GM21360 (cell line): Measurements from ENCODE around the gene INPPL1.

Experiments
- ATAC-seq: cut with Tn5 transposase; IDR thresholded peaks from one replicate; pipeline ENCODE4 v1.9.1; 2021; ENCODE audit warnings: mild to moderate bottlenecking, moderate library complexity; ENCODE audit not compliant: unreplicated experiment

INPPL1 gene

DNA sequence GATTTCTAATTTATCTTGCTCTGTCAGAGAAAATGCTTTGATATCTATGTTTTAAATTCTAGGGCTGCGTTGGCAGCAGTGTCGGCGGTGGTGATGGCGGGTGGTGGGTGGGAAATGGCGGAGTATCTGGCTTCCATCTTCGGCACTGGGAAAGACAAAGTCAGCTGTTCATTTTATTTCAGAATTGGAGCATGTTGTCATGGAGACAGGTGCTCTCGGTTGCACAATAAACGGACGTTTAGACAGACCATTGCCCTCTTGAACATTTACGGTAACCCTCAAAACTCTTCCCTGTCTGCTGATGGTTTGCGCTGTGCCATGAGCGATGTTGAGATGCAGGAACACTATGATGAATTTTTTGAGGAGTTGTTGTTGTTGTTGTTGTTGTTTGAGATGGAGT is 55.5 kb downstream of the INPPL1 start:
- no peak for ATAC-seq

DNA sequence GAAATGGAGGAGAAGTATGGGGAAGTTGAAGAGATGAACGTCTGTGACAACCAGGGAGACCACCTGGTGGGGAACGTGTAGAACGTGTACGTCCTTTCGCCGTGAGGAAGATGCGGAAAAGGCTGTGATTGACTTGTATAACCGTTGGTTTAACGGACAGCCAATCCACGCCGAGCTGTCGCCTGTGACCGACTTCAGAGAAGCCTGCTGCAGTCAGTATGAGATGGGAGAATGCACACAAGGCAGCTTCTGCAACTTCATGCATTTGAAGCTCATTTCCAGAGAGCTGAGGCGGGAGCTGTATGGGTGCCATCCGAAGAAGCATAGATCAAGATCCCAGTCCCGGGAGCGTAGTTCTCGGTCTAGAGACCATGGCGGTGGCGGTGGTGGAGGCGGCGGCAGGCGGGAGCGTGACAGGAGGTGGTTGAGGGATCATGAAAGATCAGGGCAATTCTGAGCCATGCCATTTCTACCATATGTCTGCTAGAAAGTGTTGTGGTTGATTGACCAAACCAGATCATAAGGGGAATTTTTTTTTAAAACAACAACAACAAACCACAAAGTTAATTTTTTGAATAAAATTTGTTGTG is 56.3 kb downstream of the INPPL1 start:
- ATAC-seq = no peak

- no peak for ATAC-seq
Observed at GRCh38 chr11:72283947-72284346, 59.4 kb downstream of the INPPL1 start.

GRCh38 chr11:72287293-72287692 is 62.7 kb downstream of the INPPL1 start:
- ATAC-seq = no peak
